WTC11 (cell line): ENCODE results near the gene LMLN. TPM values are rescaled to one million over a fixed set of nuclear protein-coding genes. Genes with fewer than 3 reads are reported as not detected.

Source experiments
- ATAC-seq: fragments of 200-7000 bp; cut with Tn5 transposase; 2 replicates; pipeline ENCODE4 v1.10.0; 2021; ENCODE audit warnings: mild to moderate bottlenecking, moderate library complexity
- CTCF ChIA-PET: fragments of 300-600 bp; sonication (Branson Sonifier 250); formaldehyde crosslinking; loops from one replicate; lab custom pipeline; 2021; ENCODE audit warnings: antibody characterized with exemption; lab: Charles Lee
- POLR2A ChIA-PET: fragments of 350-600 bp; sonication (Branson Sonifier 250); formaldehyde crosslinking; loops from one replicate; lab custom pipeline; 2021; ENCODE audit warnings: antibody characterized with exemption; lab: Charles Lee
- DNase-seq: peaks from one replicate; pipeline ENCODE4 v3.0.0; 2021; ENCODE audit warnings: low spot score
- H3K27ac Mint-ChIP-seq: 2 replicates; pipeline ENCODE4 v1.8.0; 2021; ENCODE audit warnings: mixed read lengths
- H3K27me3 Mint-ChIP-seq: 2 replicates; pipeline ENCODE4 v1.8.0; 2021; ENCODE audit warnings: low read depth, mild to moderate bottlenecking, moderate library complexity, mixed read lengths
- H3K36me3 Mint-ChIP-seq: 2 replicates; pipeline ENCODE4 v1.8.0; 2021; ENCODE audit warnings: mixed read lengths
- H3K4me1 Mint-ChIP-seq: 2 replicates; pipeline ENCODE4 v1.8.0; 2022; ENCODE audit warnings: mixed read lengths
- H3K4me3 Mint-ChIP-seq: 2 replicates; pipeline ENCODE4 v1.8.0; 2021; ENCODE audit warnings: mild to moderate bottlenecking, moderate library complexity, mixed read lengths
- H3K9me3 Mint-ChIP-seq: 2 replicates; pipeline ENCODE4 v1.8.0; 2021; ENCODE audit warnings: mixed read lengths
- ATF1 ChIP-seq: sonication (generic); formaldehyde crosslinking; IDR thresholded peaks from 2 replicates; pipeline ENCODE4 v1.8.1; 2023; ENCODE audit warnings: mild to moderate bottlenecking, moderate library complexity, missing genetic modification reagents
- E2F4 ChIP-seq: sonication (generic); formaldehyde crosslinking; IDR thresholded peaks from 2 replicates; pipeline ENCODE4 v1.8.1; 2022; ENCODE audit warnings: low read depth, mild to moderate bottlenecking, moderate library complexity, missing genetic modification reagents, borderline replicate concordance
- ERG ChIP-seq: fragments of 250-450 bp; sonication (Bioruptor Pico); IDR thresholded peaks from 2 replicates; pipeline ENCODE4 v1.8.0; 2021; ENCODE audit warnings: mild to moderate bottlenecking
- GTF2I ChIP-seq: fragments of 250-450 bp; sonication (Bioruptor Pico); conservative IDR thresholded peaks from 2 replicates; pipeline ENCODE4 v1.4.0; 2021; ENCODE audit warnings: mild to moderate bottlenecking
- IRF2 ChIP-seq: sonication (generic); formaldehyde crosslinking; IDR thresholded peaks from 2 replicates; pipeline ENCODE4 v1.8.0; 2022; ENCODE audit warnings: low read depth, missing genetic modification reagents, borderline replicate concordance
- JAZF1 ChIP-seq: fragments of 250-450 bp; sonication (Bioruptor Pico); IDR thresholded peaks from 2 replicates; pipeline ENCODE4 v1.9.0; 2021; ENCODE audit warnings: moderate library complexity, mild to moderate bottlenecking, inconsistent platforms
- KAT7 ChIP-seq: sonication (generic); formaldehyde crosslinking; IDR thresholded peaks from 2 replicates; pipeline ENCODE4 v1.8.1; 2023; ENCODE audit warnings: missing genetic modification reagents, mild to moderate bottlenecking, borderline replicate concordance
- MYBL2 ChIP-seq: sonication (generic); formaldehyde crosslinking; IDR thresholded peaks from 2 replicates; pipeline ENCODE4 v1.8.1; 2023; ENCODE audit warnings: mild to moderate bottlenecking, moderate library complexity, missing genetic modification reagents
- ZNF263 ChIP-seq: sonication (generic); formaldehyde crosslinking; IDR thresholded peaks from 2 replicates; pipeline ENCODE4 v1.8.1; 2022; ENCODE audit warnings: low read depth, mild to moderate bottlenecking, moderate library complexity, missing genetic modification reagents
- ZNF281 ChIP-seq: sonication (generic); formaldehyde crosslinking; IDR thresholded peaks from 2 replicates; pipeline ENCODE4 v1.8.0; 2023; ENCODE audit warnings: mild to moderate bottlenecking, missing genetic modification reagents
- ZNF671 ChIP-seq: fragments of 250-450 bp; sonication (Bioruptor Pico); IDR thresholded peaks from 2 replicates; pipeline ENCODE4 v1.8.0; 2021; ENCODE audit warnings: mild to moderate bottlenecking
- ZSCAN18 ChIP-seq: fragments of 250-450 bp; sonication (Bioruptor Pico); IDR thresholded peaks from 2 replicates; pipeline ENCODE4 v2.1.2; 2022; ENCODE audit warnings: mild to moderate bottlenecking, moderate library complexity
- total RNA-seq: library from RNA; stranded (reverse); gene quantifications from 3 replicates; pipeline ENCODE4 v1.2.3, GENCODE V29; 2021
- TF ChIP-seq, protein P1 (sequence below): fragments of 250-450 bp; sonication (Bioruptor Pico); IDR thresholded peaks from 2 replicates; pipeline ENCODE4 v1.9.0; 2021; ENCODE audit warnings: mild to moderate bottlenecking
- TF ChIP-seq, protein P2 (sequence below): fragments of 250-450 bp; sonication (Bioruptor Pico); IDR thresholded peaks from 2 replicates; pipeline ENCODE4 v1.9.0; 2021; ENCODE audit warnings: moderate library complexity, mild to moderate bottlenecking, inconsistent platforms, borderline replicate concordance
- TF ChIP-seq, protein P3 (sequence below): fragments of 200-600 bp; IDR thresholded peaks from 2 replicates; pipeline ENCODE4 v1.8.0; 2022; ENCODE audit warnings: antibody characterized with exemption
- TF ChIP-seq, protein P4 (sequence below): sonication (generic); formaldehyde crosslinking; IDR thresholded peaks from 2 replicates; pipeline ENCODE4 v1.8.1; 2022; ENCODE audit warnings: missing genetic modification reagents, borderline replicate concordance
- TF ChIP-seq, protein P5 (sequence below): fragments of 250-450 bp; sonication (Bioruptor Pico); IDR thresholded peaks from 2 replicates; pipeline ENCODE4 v1.9.0; 2021; ENCODE audit warnings: mild to moderate bottlenecking

Gene LMLN
- total RNA-seq, 1 experiment from 2014 or later = 5.2 TPM

DNA sequence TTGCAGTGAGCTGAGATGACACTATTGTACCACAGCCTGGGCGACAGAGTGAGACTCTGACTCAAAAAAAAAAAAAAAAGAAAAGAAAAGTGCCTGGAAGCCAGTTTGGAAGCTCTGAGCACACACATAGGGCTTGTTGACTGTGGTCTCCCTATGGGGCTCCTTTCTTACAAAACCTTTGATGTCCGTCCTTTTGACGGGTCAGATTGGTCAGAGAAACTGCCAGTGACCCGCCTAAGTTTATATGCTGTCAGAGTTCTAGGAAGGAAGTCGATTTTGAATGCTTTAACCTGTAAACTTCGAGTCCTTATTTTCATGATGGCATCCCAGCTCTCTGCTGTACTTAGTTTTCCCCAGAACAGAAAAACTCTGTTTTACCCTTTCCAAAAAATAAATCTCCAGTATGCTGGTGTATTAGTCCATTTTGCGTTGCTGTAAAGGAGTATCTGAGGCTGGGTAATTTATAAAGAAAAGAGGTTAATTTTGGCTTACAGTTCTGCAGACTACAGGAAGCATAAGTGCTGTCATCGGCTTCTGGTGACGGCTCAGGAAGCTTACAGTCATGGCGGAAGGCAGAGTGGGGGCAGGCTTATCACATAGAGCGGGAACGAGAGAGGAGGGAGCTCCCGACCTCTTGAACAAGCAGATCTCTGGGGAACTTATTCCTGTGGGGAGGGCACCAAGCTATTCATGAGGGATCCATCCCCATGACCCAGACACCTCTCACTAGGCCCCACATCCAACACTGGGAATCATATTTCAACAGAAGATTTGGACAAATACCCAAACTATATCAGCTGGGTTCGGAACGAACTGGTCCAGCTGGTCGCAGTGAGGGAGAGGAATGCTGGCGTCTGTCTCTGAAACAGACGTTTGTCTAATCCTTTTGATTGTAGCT is 72.3 kb downstream of the LMLN start:
- no peak for DNase-seq
- H3K27me3 Mint-ChIP-seq = no peaks in the 10 kb centered on the region
- no peaks in the 10 kb centered on the region for H3K9me3 Mint-ChIP-seq
- TF ChIP-seq MYBL2 (no peak), JAZF1 (CRISPR knock-in tag) (no peak), KAT7 (CRISPR knock-in tag) (no peak), ATF1 (CRISPR knock-in tag) (no peak), GTF2I (CRISPR knock-in tag) (no peak), ZSCAN18 (CRISPR knock-in tag) (no peak), ERG (CRISPR knock-in tag) (no peak), ZNF671 (CRISPR knock-in tag) (no peak)
- TF ChIP-seq, protein P1, sequence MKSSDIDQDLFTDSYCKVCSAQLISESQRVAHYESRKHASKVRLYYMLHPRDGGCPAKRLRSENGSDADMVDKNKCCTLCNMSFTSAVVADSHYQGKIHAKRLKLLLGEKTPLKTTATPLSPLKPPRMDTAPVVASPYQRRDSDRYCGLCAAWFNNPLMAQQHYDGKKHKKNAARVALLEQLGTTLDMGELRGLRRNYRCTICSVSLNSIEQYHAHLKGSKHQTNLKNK = no peak
- TF ChIP-seq, protein P2, sequence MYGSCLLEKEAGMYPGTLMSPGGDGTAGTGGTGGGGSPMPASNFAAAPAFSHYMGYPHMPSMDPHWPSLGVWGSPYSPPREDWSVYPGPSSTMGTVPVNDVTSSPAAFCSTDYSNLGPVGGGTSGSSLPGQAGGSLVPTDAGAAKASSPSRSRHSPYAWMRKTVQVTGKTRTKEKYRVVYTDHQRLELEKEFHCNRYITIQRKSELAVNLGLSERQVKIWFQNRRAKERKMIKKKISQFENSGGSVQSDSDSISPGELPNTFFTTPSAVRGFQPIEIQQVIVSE (CRISPR knock-in tag) = no peak
- TF ChIP-seq, protein P3, sequence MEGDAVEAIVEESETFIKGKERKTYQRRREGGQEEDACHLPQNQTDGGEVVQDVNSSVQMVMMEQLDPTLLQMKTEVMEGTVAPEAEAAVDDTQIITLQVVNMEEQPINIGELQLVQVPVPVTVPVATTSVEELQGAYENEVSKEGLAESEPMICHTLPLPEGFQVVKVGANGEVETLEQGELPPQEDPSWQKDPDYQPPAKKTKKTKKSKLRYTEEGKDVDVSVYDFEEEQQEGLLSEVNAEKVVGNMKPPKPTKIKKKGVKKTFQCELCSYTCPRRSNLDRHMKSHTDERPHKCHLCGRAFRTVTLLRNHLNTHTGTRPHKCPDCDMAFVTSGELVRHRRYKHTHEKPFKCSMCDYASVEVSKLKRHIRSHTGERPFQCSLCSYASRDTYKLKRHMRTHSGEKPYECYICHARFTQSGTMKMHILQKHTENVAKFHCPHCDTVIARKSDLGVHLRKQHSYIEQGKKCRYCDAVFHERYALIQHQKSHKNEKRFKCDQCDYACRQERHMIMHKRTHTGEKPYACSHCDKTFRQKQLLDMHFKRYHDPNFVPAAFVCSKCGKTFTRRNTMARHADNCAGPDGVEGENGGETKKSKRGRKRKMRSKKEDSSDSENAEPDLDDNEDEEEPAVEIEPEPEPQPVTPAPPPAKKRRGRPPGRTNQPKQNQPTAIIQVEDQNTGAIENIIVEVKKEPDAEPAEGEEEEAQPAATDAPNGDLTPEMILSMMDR = no peak
- 0 out of 2 replicates have a peak, but pooled peaks cover 2% of the 10 kb centered on the region for H3K4me1 Mint-ChIP-seq
- no peak overlapping the region for H3K27ac Mint-ChIP-seq
- no peaks in the 10 kb centered on the region for H3K36me3 Mint-ChIP-seq
- ChIA-PET POLR2A (no interaction called here), CTCF (interaction anchor here (2.8 kb wide), 1 partner anchor 18 kb away, joined by 15 read pairs; no protein-coding TSS in a partner anchor)
- no peak overlapping the region for H3K4me3 Mint-ChIP-seq
- ATAC-seq = peak; percentile 38

GRCh38 chr3:198043119-198043518 is 83.1 kb downstream of the LMLN start:
- ChIA-PET CTCF (no interaction called here), POLR2A (no interaction called here)
- Mint-ChIP-seq H3K36me3 (peaks cover 7% of the 10 kb centered on the region), H3K4me3 (no peak overlapping the region), H3K27me3 (no peaks in the 10 kb centered on the region), H3K27ac (no peak overlapping the region), H3K9me3 (peaks cover 7% of the 10 kb centered on the region), H3K4me1 (no peaks in the 10 kb centered on the region; the same call in 1 of the 2 replicates)
- ATAC-seq = no peak
- no peak for DNase-seq
- TF ChIP-seq E2F4 (CRISPR knock-in tag) (no peak), ZNF263 (CRISPR knock-in tag) (no peak), ZNF671 (CRISPR knock-in tag) (no peak), IRF2 (CRISPR knock-in tag) (no peak), ZNF281 (CRISPR knock-in tag) (no peak)
- TF ChIP-seq, protein P4, sequence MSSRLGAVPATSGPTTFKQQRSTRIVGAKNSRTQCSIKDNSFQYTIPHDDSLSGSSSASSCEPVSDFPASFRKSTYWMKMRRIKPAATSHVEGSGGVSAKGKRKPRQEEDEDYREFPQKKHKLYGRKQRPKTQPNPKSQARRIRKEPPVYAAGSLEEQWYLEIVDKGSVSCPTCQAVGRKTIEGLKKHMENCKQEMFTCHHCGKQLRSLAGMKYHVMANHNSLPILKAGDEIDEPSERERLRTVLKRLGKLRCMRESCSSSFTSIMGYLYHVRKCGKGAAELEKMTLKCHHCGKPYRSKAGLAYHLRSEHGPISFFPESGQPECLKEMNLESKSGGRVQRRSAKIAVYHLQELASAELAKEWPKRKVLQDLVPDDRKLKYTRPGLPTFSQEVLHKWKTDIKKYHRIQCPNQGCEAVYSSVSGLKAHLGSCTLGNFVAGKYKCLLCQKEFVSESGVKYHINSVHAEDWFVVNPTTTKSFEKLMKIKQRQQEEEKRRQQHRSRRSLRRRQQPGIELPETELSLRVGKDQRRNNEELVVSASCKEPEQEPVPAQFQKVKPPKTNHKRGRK = no peak
- TF ChIP-seq, protein P5, sequence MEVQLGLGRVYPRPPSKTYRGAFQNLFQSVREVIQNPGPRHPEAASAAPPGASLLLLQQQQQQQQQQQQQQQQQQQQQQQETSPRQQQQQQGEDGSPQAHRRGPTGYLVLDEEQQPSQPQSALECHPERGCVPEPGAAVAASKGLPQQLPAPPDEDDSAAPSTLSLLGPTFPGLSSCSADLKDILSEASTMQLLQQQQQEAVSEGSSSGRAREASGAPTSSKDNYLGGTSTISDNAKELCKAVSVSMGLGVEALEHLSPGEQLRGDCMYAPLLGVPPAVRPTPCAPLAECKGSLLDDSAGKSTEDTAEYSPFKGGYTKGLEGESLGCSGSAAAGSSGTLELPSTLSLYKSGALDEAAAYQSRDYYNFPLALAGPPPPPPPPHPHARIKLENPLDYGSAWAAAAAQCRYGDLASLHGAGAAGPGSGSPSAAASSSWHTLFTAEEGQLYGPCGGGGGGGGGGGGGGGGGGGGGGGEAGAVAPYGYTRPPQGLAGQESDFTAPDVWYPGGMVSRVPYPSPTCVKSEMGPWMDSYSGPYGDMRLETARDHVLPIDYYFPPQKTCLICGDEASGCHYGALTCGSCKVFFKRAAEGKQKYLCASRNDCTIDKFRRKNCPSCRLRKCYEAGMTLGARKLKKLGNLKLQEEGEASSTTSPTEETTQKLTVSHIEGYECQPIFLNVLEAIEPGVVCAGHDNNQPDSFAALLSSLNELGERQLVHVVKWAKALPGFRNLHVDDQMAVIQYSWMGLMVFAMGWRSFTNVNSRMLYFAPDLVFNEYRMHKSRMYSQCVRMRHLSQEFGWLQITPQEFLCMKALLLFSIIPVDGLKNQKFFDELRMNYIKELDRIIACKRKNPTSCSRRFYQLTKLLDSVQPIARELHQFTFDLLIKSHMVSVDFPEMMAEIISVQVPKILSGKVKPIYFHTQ (CRISPR knock-in tag) = no peak
